Measurements from ENCODE around the gene NMUR1. TPM values are rescaled to one million over a fixed set of nuclear protein-coding genes. Genes with fewer than 3 reads are reported as not detected.

NMUR1 gene
- total RNA-seq, 1 donor from 2014 or later = not detected

DNA sequence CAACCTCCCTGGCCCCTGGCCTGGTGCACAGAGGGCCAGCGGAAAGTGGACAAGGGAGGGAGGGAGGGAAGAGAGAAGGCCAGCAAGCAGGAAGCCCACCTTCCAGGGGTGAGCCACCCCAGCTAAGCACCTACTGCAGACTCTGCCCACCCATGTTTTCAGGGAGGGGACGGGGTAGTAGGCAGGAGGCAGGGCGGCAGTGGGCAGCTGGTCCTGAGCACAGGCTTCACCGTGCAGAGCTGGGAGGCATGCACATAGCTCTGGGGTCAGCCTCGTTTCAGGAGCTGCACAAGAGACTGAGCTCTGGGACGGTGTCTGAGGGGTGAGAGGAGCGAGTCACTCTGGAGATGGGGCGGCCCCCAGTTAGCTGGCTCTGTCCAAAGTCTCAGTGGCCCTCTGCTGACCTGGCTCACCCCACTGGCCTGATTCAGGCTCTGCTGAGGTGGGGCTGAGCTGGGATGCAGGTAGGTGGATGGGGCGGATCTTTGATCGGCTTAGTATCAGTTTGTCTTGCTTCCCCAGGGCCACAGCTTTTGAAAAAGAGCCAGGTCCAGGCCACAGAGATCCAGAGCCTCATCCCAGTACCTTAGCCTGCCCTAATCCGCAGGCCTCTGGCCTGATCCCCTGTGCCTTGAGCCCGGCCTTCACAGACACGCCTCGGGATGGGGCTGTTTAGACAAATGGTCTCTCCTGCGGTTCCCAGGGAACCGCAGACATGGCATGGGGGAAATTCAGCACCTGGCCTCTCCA lies 3.7 kb downstream of the NMUR1 start:
- no peak overlapping the region for H3K27ac ChIP-seq (ENCODE audit: low read depth, low read length)
- H4K20me1 ChIP-seq (ENCODE audit: insufficient read depth, low read length) = no peaks in the 10 kb centered on the region
- peaks cover 14% of the 10 kb centered on the region for H3K9me3 Mint-ChIP-seq (ENCODE audit: unreplicated experiment)
- H3K9me3 ChIP-seq (ENCODE audit: insufficient read depth, low read depth, low read length) = no peaks in the 10 kb centered on the region
- DNase-seq (ENCODE audit: low read depth) (no peak), FAIRE-seq (no peak)
- H3K4me3 Mint-ChIP-seq (ENCODE audit: unreplicated experiment) = no peak overlapping the region
- H3K4me2 ChIP-seq (ENCODE audit: low read length) = no peak overlapping the region
- peaks cover 60% of the 10 kb centered on the region for H3K27me3 Mint-ChIP-seq (ENCODE audit: low read depth, unreplicated experiment)
- H3K4me1 Mint-ChIP-seq (ENCODE audit: low read depth, unreplicated experiment) = no peaks in the 10 kb centered on the region
- no peak overlapping the region for H2AFZ ChIP-seq (ENCODE audit: low read depth, low read length)
- H3K9ac ChIP-seq (ENCODE audit: low read length) = no peak overlapping the region
- H3K4me1 ChIP-seq (ENCODE audit: insufficient read depth, low read length) = no peaks in the 10 kb centered on the region
- H3K4me3 ChIP-seq (ENCODE audit: insufficient read depth, low read depth, low read length) = no peak overlapping the region
- H3K27ac Mint-ChIP-seq (ENCODE audit: unreplicated experiment) = no peak overlapping the region
- no peaks in the 10 kb centered on the region for H3K36me3 Mint-ChIP-seq (ENCODE audit: low read depth, unreplicated experiment)
- H3K27me3 ChIP-seq (ENCODE audit: insufficient read depth, low read length) = peaks cover 23% of the 10 kb centered on the region
- TF ChIP-seq, protein P1, sequence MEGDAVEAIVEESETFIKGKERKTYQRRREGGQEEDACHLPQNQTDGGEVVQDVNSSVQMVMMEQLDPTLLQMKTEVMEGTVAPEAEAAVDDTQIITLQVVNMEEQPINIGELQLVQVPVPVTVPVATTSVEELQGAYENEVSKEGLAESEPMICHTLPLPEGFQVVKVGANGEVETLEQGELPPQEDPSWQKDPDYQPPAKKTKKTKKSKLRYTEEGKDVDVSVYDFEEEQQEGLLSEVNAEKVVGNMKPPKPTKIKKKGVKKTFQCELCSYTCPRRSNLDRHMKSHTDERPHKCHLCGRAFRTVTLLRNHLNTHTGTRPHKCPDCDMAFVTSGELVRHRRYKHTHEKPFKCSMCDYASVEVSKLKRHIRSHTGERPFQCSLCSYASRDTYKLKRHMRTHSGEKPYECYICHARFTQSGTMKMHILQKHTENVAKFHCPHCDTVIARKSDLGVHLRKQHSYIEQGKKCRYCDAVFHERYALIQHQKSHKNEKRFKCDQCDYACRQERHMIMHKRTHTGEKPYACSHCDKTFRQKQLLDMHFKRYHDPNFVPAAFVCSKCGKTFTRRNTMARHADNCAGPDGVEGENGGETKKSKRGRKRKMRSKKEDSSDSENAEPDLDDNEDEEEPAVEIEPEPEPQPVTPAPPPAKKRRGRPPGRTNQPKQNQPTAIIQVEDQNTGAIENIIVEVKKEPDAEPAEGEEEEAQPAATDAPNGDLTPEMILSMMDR (IDR thresholded peaks at IDR 0.05; ENCODE audit: insufficient read depth, low read depth, low read length) = no peak
- TF ChIP-seq EZH2 (IDR thresholded peaks at IDR 0.05; ENCODE audit: insufficient read depth, low read length) = no peak
- no peaks in the 10 kb centered on the region for H3K36me3 ChIP-seq (ENCODE audit: insufficient read depth, low read length)
- no peaks in the 10 kb centered on the region for H3K79me2 ChIP-seq (ENCODE audit: insufficient read depth, low read length)

DNA sequence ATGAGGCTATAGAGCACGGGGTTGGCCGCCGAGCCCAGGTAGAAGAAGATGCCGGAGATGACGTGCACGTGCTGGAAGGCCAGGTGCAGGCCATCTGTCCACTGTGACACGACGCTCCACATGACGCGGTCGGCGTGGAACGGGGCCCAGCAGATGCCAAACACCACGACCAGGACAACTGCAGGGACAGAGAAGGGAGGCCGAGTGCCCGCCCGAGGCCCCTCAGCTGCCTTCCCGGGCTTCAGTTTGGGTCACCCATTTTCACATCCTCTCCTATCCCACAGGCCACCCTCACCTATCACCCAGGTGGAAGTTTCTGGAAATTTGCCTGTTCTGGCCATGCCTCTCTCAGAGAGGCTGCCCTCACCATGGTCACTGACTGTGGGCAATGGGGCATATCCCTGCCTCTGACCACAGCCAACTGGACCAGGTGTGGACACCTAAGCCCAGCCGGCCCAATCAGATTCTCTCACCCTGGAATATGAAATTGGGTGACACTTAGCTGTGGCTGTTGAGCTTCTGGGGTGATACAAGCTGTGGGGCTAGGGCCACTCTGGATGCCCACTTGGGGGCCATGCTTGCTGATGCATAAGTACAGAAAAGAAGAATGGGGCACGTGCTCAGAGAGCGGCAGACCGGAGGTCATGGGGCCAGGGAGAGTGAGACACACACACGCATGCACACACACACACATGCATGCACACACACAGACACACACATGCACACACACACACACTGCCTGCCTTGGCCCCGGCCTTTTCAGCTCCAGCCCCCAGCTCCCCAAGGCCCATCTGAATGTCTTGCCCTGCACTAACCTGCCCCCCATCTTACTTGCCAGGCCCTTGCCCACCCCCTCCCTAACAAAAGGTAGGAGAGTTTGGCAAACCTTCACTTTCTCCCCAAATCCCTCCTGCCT lies 4.7 kb downstream of the NMUR1 start:
- peaks cover 61% of the 10 kb centered on the region for H3K27me3 Mint-ChIP-seq (ENCODE audit: low read depth, unreplicated experiment)
- H3K4me1 ChIP-seq (ENCODE audit: insufficient read depth, low read length) = no peaks in the 10 kb centered on the region
- DNase-seq (ENCODE audit: low read depth) (no peak), FAIRE-seq (no peak)
- peaks cover 19% of the 10 kb centered on the region for H3K9me3 Mint-ChIP-seq (ENCODE audit: unreplicated experiment)
- no peaks in the 10 kb centered on the region for H3K79me2 ChIP-seq (ENCODE audit: insufficient read depth, low read length)
- no peaks in the 10 kb centered on the region for H3K36me3 ChIP-seq (ENCODE audit: insufficient read depth, low read length)
- peaks cover 2% of the 10 kb centered on the region for H3K36me3 Mint-ChIP-seq (ENCODE audit: low read depth, unreplicated experiment)
- no peak for TF ChIP-seq EZH2 (IDR thresholded peaks at IDR 0.05; ENCODE audit: insufficient read depth, low read length)
- TF ChIP-seq, protein P1 (IDR thresholded peaks at IDR 0.05; ENCODE audit: insufficient read depth, low read depth, low read length) = no peak
- H4K20me1 ChIP-seq (ENCODE audit: insufficient read depth, low read length) = no peaks in the 10 kb centered on the region
- no peak overlapping the region for H3K4me3 ChIP-seq (ENCODE audit: insufficient read depth, low read depth, low read length)
- H3K4me3 Mint-ChIP-seq (ENCODE audit: unreplicated experiment) = no peak overlapping the region
- no peaks in the 10 kb centered on the region for H3K9me3 ChIP-seq (ENCODE audit: insufficient read depth, low read depth, low read length)
- H3K27ac ChIP-seq (ENCODE audit: low read depth, low read length) = no peak overlapping the region
- H3K4me1 Mint-ChIP-seq (ENCODE audit: low read depth, unreplicated experiment) = no peaks in the 10 kb centered on the region
- no peak overlapping the region for H3K27ac Mint-ChIP-seq (ENCODE audit: unreplicated experiment)
- H2AFZ ChIP-seq (ENCODE audit: low read depth, low read length) = no peak overlapping the region
- no peak overlapping the region for H3K4me2 ChIP-seq (ENCODE audit: low read length)
- H3K9ac ChIP-seq (ENCODE audit: low read length) = no peak overlapping the region
- peaks cover 23% of the 10 kb centered on the region for H3K27me3 ChIP-seq (ENCODE audit: insufficient read depth, low read length)
